ENCODE data around the gene PGA4. TPM values are rescaled to one million over a fixed set of nuclear protein-coding genes. Genes with fewer than 3 reads are reported as not detected.
"Not testable (repeated sequence)": the region's sequence is repeated elsewhere in the genome, so short reads cannot be mapped to it uniquely, and the experiment has no call there.

PGA4 gene
- total RNA-seq, 4 donors from 2014 or later = 1.6 to 25.4 TPM; not detected in 2

- H3K4me1 ChIP-seq; intact Hi-C loops (cut with DNase I; ENCODE audit: low total_unique reads); in situ Hi-C loops (cut with MboI; ENCODE audit: low pct_ligation_motif_present in 1 of 4, low pct_unique_long_range_greater_than_20kb in 1 of 4, low sequenced_read_pairs in 3 of 4); DNase-seq; H3K27ac ChIP-seq; H3K9me3 ChIP-seq; H3K27me3 ChIP-seq; H3K4me3 ChIP-seq; H3K36me3 ChIP-seq: not testable (repeated sequence)
- WGBS, 2 donors (ENCODE audit: low coverage in 1 of 2) = 79% methylated on average over 7 of the region's 8 CpGs; no CpG with 5 or more reads in 1 of the 2 donors
Measured at GRCh38 chr11:61240288-61240687, 18.1 kb downstream of the PGA4 start.

GRCh38 chr11:61240875-61241274 lies 18.7 kb downstream of the PGA4 start, which contains the start of gene PGA5:
TSS of gene PGA5 (plus strand) at chr11:61241175. CDS start at chr11:61241227, 52 bp downstream.
- H3K27ac ChIP-seq; H3K27me3 ChIP-seq; DNase-seq; intact Hi-C loops (cut with DNase I; ENCODE audit: low total_unique reads); H3K4me1 ChIP-seq; H3K9me3 ChIP-seq; H3K36me3 ChIP-seq; H3K4me3 ChIP-seq; in situ Hi-C loops (cut with MboI; ENCODE audit: low pct_ligation_motif_present in 1 of 4, low pct_unique_long_range_greater_than_20kb in 1 of 4, low sequenced_read_pairs in 3 of 4): not testable (repeated sequence)
- no CpG with 5 or more reads among the region's 8 CpGs for WGBS, 2 donors (ENCODE audit: low coverage in 1 of 2)

GRCh38 chr11:61241526-61241925 lies 19.4 kb downstream of the PGA4 start:
- H3K9me3 ChIP-seq; DNase-seq; H3K4me3 ChIP-seq; H3K4me1 ChIP-seq; in situ Hi-C loops (cut with MboI; ENCODE audit: low pct_ligation_motif_present in 1 of 4, low pct_unique_long_range_greater_than_20kb in 1 of 4, low sequenced_read_pairs in 3 of 4); intact Hi-C loops (cut with DNase I; ENCODE audit: low total_unique reads); H3K27ac ChIP-seq; H3K36me3 ChIP-seq; H3K27me3 ChIP-seq: not testable (repeated sequence)
- WGBS, 2 donors (ENCODE audit: low coverage in 1 of 2) = no CpG with 5 or more reads among the region's 5 CpGs

- H3K4me3 ChIP-seq; H3K27ac ChIP-seq; DNase-seq; intact Hi-C loops (cut with DNase I; ENCODE audit: low total_unique reads); in situ Hi-C loops (cut with MboI; ENCODE audit: low pct_ligation_motif_present in 1 of 4, low pct_unique_long_range_greater_than_20kb in 1 of 4, low sequenced_read_pairs in 3 of 4); H3K27me3 ChIP-seq; H3K4me1 ChIP-seq; H3K36me3 ChIP-seq; H3K9me3 ChIP-seq: not testable (repeated sequence)
- WGBS, 2 donors (ENCODE audit: low coverage in 1 of 2) = no CpG with 5 or more reads among the region's 10 CpGs
Measured at GRCh38 chr11:61245284-61245964, 23.3 kb downstream of the PGA4 start.

GRCh38 chr11:61248071-61248470 lies 25.9 kb downstream of the PGA4 start:
- in situ Hi-C loops (cut with MboI; ENCODE audit: low pct_ligation_motif_present in 1 of 4, low pct_unique_long_range_greater_than_20kb in 1 of 4, low sequenced_read_pairs in 3 of 4); H3K27ac ChIP-seq; intact Hi-C loops (cut with DNase I; ENCODE audit: low total_unique reads); H3K9me3 ChIP-seq; H3K4me1 ChIP-seq; H3K27me3 ChIP-seq; H3K4me3 ChIP-seq; H3K36me3 ChIP-seq; DNase-seq: not testable (repeated sequence)
- WGBS, 2 donors (ENCODE audit: low coverage in 1 of 2) = 87% methylated on average over 9 of the region's 9 CpGs; no CpG with 5 or more reads in 1 of the 2 donors

GRCh38 chr11:61249201-61249600 lies 27.1 kb downstream of the PGA4 start:
- WGBS, 2 donors (ENCODE audit: low coverage in 1 of 2) = 70 to 92% methylated on average over 2 to 8 of the region's 8 CpGs
- intact Hi-C loops (cut with DNase I; ENCODE audit: low total_unique reads); H3K27me3 ChIP-seq; H3K36me3 ChIP-seq; in situ Hi-C loops (cut with MboI; ENCODE audit: low pct_ligation_motif_present in 1 of 4, low pct_unique_long_range_greater_than_20kb in 1 of 4, low sequenced_read_pairs in 3 of 4); H3K4me3 ChIP-seq; H3K27ac ChIP-seq; H3K4me1 ChIP-seq; H3K9me3 ChIP-seq; DNase-seq: not testable (repeated sequence)

GRCh38 chr11:61250796-61251765 lies 28.9 kb downstream of the PGA4 start:
- in situ Hi-C loops (cut with MboI; ENCODE audit: low pct_ligation_motif_present in 1 of 4, low pct_unique_long_range_greater_than_20kb in 1 of 4, low sequenced_read_pairs in 3 of 4) = loop anchor here in 1 of 4 donors (25.0 kb wide), 1 partner anchor 136 kb away; the partner anchor contains the start of gene TMEM216
- H3K9me3 ChIP-seq; DNase-seq; H3K4me3 ChIP-seq; H3K27ac ChIP-seq; H3K4me1 ChIP-seq; intact Hi-C loops (cut with DNase I; ENCODE audit: low total_unique reads); H3K36me3 ChIP-seq; H3K27me3 ChIP-seq: not testable (repeated sequence)
- 83 to 92% methylated on average over 7 to 20 of the region's 20 CpGs for WGBS, 2 donors (ENCODE audit: low coverage in 1 of 2)

- H3K9me3 ChIP-seq; H3K4me1 ChIP-seq; H3K36me3 ChIP-seq; DNase-seq; H3K27me3 ChIP-seq; intact Hi-C loops (cut with DNase I; ENCODE audit: low total_unique reads); H3K27ac ChIP-seq; H3K4me3 ChIP-seq: not testable (repeated sequence)
- WGBS, 2 donors (ENCODE audit: low coverage in 1 of 2) = 13% methylated on average over 1 of the region's 1 CpG; no CpG with 5 or more reads in 1 of the 2 donors
- in situ Hi-C loops (cut with MboI; ENCODE audit: low pct_ligation_motif_present in 1 of 4, low pct_unique_long_range_greater_than_20kb in 1 of 4, low sequenced_read_pairs in 3 of 4) = loop anchor here in 1 of 4 donors (25.0 kb wide), 1 partner anchor 135 kb away; the partner anchor contains the start of gene TMEM216
Measured at GRCh38 chr11:61252332-61252731, 30.2 kb downstream of the PGA4 start.

All from transverse colon (tissue), 4 donors.